ENCODE measurements around the gene MAST2.

GRCh38 chr1:46017876-46018503, 214.6 kb downstream of the MAST2 start:
- TF ChIP-seq CTCF (IDR thresholded peaks at IDR 0.05; ENCODE audit: low read length) (no peak), EZH2 (optimal IDR thresholded peaks at IDR 0.05; ENCODE audit: low read depth, low read length) (no peak)
